ENCODE data around the gene PRDM15.

The PRDM15 gene

DNA sequence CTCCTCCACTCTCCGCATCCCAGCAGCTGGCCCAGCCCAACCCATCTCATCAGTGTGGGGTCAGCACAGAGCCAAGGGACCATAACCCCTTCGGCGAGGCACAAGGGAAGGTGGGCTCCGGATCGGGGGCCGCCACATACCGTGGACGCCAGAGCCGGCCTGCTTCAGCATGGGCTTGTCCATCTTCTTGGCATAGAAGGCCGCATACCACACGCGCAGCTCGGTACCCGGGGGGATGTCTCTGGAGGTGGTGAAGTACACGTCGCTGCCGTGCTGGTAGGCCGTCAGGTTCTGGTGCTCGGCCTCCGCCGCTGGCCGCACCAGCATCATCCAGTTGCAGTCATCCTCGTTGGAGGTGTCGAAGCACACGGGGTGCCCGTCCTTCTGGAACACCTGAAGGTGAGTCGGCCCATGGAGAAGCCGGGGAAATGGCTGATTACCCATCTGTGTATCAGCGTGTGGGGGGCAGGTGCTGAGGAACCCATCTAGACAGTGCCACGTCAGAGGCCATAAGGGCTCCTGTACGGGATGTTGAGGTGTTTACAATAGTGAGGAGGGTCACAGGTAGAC lies 24.6 kb downstream of the PRDM15 start:
- peaks cover 22 to 60% of the 10 kb centered on the region in 2 donors for H3K36me3 ChIP-seq (ENCODE audit: control insufficient read depth in 1 of 2, insufficient read depth in 2 of 2, low read length in 2 of 2)
- H3K9me3 ChIP-seq (ENCODE audit: control insufficient read depth in 1 of 2, low read length in 2 of 2), result no peaks in the 10 kb centered on the region
- H3K27me3 ChIP-seq (ENCODE audit: control insufficient read depth in 1 of 2, insufficient read depth in 2 of 2, low read length in 2 of 2), result no peaks in the 10 kb centered on the region
- no peak overlapping the region for H3K4me3 ChIP-seq (ENCODE audit: low read depth in 1 of 2, low read length in 2 of 2)
- no peak overlapping the region for H3K27ac ChIP-seq (ENCODE audit: low read depth, low read length)
- H3K4me1 ChIP-seq (ENCODE audit: control insufficient read depth in 1 of 2, insufficient read depth in 2 of 2, low read length in 2 of 2), result no peaks in the 10 kb centered on the region
- H3K9ac ChIP-seq (ENCODE audit: low read depth in 1 of 2, low read length in 2 of 2), result no peak overlapping the region

GRCh38 chr21:41852929-41853320 lies 26.2 kb downstream of the PRDM15 start:
- no peak overlapping the region for H3K27ac ChIP-seq (ENCODE audit: low read depth, low read length)
- H3K9ac ChIP-seq (ENCODE audit: low read depth in 1 of 2, low read length in 2 of 2), result no peak overlapping the region
- no peaks in the 10 kb centered on the region for H3K27me3 ChIP-seq (ENCODE audit: control insufficient read depth in 1 of 2, insufficient read depth in 2 of 2, low read length in 2 of 2)
- H3K9me3 ChIP-seq (ENCODE audit: control insufficient read depth in 1 of 2, low read length in 2 of 2), result no peaks in the 10 kb centered on the region
- H3K4me1 ChIP-seq (ENCODE audit: control insufficient read depth in 1 of 2, insufficient read depth in 2 of 2, low read length in 2 of 2), result no peaks in the 10 kb centered on the region
- H3K4me3 ChIP-seq (ENCODE audit: low read depth in 1 of 2, low read length in 2 of 2), result no peak overlapping the region
- peaks cover 18 to 52% of the 10 kb centered on the region in 2 donors for H3K36me3 ChIP-seq (ENCODE audit: control insufficient read depth in 1 of 2, insufficient read depth in 2 of 2, low read length in 2 of 2)

DNA sequence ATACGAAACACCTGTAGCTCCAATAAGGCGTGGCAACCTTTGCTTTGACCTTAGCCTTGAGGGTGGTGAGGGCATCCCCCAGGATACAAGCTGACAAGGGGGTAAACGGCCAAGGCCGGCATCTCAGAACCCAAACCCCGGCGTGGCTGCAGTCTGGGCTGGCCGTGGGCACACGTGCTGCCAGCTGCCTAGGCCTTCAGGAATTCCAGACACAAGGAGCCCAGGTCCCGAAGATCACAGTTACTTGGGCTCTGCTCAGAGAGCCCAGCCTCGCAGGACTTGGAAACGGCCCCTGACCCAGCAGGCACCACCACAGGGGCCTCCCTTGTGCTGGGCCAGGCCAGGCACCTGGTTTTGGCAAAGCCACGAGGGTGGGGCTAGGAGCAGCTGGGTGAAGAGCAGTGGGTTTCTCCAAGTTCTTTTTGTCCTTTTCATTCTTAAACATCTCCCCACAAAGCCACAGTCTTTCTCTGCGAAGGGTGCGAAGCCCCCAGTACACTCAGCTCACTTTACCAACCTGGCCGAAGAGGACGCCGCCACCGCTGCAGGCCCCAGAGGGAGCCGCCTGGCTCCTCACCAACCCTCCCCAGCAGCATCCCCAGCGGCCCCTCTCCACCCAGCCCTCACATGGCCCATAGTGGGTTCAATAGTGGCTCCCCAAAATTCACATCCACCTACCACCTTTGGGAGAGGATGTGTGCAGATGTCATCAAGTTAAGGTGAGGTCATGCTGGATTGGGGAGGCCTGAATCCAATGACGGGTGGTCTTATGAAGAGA lies 26.8 kb downstream of the PRDM15 start:
- Histone ChIP-seq H3K27ac (ENCODE audit: low read depth, low read length) (no peak overlapping the region), H3K4me3 (ENCODE audit: low read depth in 1 of 2, low read length in 2 of 2) (no peak overlapping the region), H3K9ac (ENCODE audit: low read depth in 1 of 2, low read length in 2 of 2) (no peak overlapping the region), H3K4me1 (ENCODE audit: control insufficient read depth in 1 of 2, insufficient read depth in 2 of 2, low read length in 2 of 2) (no peaks in the 10 kb centered on the region), H3K27me3 (ENCODE audit: control insufficient read depth in 1 of 2, insufficient read depth in 2 of 2, low read length in 2 of 2) (no peaks in the 10 kb centered on the region), H3K9me3 (ENCODE audit: control insufficient read depth in 1 of 2, low read length in 2 of 2) (no peaks in the 10 kb centered on the region), H3K36me3 (ENCODE audit: control insufficient read depth in 1 of 2, insufficient read depth in 2 of 2, low read length in 2 of 2) (peaks cover 18 to 46% of the 10 kb centered on the region in 2 donors)

DNA sequence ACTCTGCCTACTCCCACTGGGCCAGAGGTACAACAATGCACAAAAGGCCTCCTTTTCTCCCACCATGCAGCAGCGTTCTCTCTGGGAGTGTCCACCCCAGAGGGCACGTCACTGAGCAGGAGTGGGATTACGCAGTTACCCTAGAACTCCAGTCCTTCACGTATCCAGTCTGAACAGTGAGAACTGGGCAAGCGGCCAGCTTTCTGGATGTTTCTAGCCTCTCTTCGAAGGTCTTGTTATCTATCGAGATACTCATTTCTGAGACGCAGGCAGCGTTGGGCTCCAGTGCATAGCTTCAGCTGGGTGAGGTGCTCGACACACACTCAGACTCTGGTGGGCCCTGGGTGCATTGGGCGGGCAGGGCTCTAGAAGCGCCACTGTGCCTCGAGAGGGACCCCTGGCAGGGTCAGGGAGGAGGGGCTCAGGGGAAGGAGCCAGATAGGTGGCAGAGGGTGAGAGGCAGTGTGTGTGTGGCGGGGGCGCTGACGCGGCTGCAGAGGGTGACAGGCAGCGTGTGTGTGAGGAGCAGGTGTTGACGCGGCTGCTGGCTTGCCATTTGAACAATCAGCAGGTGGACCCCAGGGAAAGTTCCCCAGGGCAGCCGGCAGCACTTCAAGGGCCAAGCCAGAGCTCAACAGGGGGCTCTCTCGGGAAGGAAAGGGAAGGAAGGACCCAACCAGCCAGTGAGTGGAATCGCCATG lies 27.9 kb downstream of the PRDM15 start:
- Histone ChIP-seq H3K27ac (ENCODE audit: low read depth, low read length) (no peak overlapping the region), H3K9ac (ENCODE audit: low read depth in 1 of 2, low read length in 2 of 2) (no peak overlapping the region), H3K4me1 (ENCODE audit: control insufficient read depth in 1 of 2, insufficient read depth in 2 of 2, low read length in 2 of 2) (no peaks in the 10 kb centered on the region), H3K27me3 (ENCODE audit: control insufficient read depth in 1 of 2, insufficient read depth in 2 of 2, low read length in 2 of 2) (no peaks in the 10 kb centered on the region), H3K36me3 (ENCODE audit: control insufficient read depth in 1 of 2, insufficient read depth in 2 of 2, low read length in 2 of 2) (peaks cover 9 to 41% of the 10 kb centered on the region in 2 donors), H3K4me3 (ENCODE audit: low read depth in 1 of 2, low read length in 2 of 2) (no peak overlapping the region), H3K9me3 (ENCODE audit: control insufficient read depth in 1 of 2, low read length in 2 of 2) (no peaks in the 10 kb centered on the region)

- H3K27ac ChIP-seq (ENCODE audit: low read depth, low read length), result no peak overlapping the region
- H3K4me1 ChIP-seq (ENCODE audit: control insufficient read depth in 1 of 2, insufficient read depth in 2 of 2, low read length in 2 of 2), result no peaks in the 10 kb centered on the region
- H3K9ac ChIP-seq (ENCODE audit: low read depth in 1 of 2, low read length in 2 of 2), result no peak overlapping the region
- no peak overlapping the region for H3K4me3 ChIP-seq (ENCODE audit: low read depth in 1 of 2, low read length in 2 of 2)
- H3K36me3 ChIP-seq (ENCODE audit: control insufficient read depth in 1 of 2, insufficient read depth in 2 of 2, low read length in 2 of 2), result peaks cover 8 to 44% of the 10 kb centered on the region in 2 donors
- no peaks in the 10 kb centered on the region for H3K9me3 ChIP-seq (ENCODE audit: control insufficient read depth in 1 of 2, low read length in 2 of 2)
- H3K27me3 ChIP-seq (ENCODE audit: control insufficient read depth in 1 of 2, insufficient read depth in 2 of 2, low read length in 2 of 2), result no peaks in the 10 kb centered on the region
These were observed 29.1 kb downstream of the PRDM15 start for GRCh38 chr21:41850085-41850484.

DNA sequence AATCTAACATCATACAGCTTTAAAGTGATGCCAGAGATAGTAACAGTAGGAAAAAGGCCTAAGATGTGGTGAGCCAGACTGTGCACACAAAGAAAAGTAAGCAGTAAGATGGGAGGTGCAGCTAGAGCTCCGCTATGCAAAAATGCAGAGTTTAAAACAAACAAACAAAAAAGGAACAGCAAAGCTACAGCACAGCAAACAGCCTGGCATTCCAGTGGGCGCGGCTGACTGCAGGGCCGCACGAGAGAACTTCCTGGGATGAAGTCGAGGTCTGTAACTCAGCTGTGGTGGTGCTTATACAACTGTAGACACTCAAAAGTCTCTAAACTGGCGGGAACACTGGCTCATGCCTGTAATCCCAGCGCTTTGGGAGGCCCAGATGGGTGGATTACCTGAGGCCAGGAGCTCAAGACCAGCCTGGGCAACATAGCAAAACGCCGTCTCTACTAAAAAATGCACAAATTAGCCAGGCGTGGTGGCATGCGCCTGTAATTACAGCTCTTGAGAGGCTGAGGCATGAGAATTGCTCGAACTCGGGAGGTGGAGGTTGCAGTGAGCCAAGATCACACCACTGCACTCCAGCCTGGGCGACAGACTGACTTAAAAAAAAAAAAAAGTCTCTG lies 30.1 kb downstream of the PRDM15 start:
- Histone ChIP-seq H3K27ac (ENCODE audit: low read depth, low read length) (no peak overlapping the region), H3K9me3 (ENCODE audit: control insufficient read depth in 1 of 2, low read length in 2 of 2) (no peaks in the 10 kb centered on the region), H3K4me3 (ENCODE audit: low read depth in 1 of 2, low read length in 2 of 2) (no peak overlapping the region), H3K9ac (ENCODE audit: low read depth in 1 of 2, low read length in 2 of 2) (no peak overlapping the region), H3K36me3 (ENCODE audit: control insufficient read depth in 1 of 2, insufficient read depth in 2 of 2, low read length in 2 of 2) (peaks cover 1 to 36% of the 10 kb centered on the region in 2 donors), H3K4me1 (ENCODE audit: control insufficient read depth in 1 of 2, insufficient read depth in 2 of 2, low read length in 2 of 2) (no peaks in the 10 kb centered on the region), H3K27me3 (ENCODE audit: control insufficient read depth in 1 of 2, insufficient read depth in 2 of 2, low read length in 2 of 2) (no peaks in the 10 kb centered on the region)

GRCh38 chr21:41848533-41848932 lies 30.6 kb downstream of the PRDM15 start:
- Histone ChIP-seq H3K4me1 (ENCODE audit: control insufficient read depth in 1 of 2, insufficient read depth in 2 of 2, low read length in 2 of 2) (no peaks in the 10 kb centered on the region), H3K27ac (ENCODE audit: low read depth, low read length) (no peak overlapping the region), H3K27me3 (ENCODE audit: control insufficient read depth in 1 of 2, insufficient read depth in 2 of 2, low read length in 2 of 2) (no peaks in the 10 kb centered on the region), H3K9me3 (ENCODE audit: control insufficient read depth in 1 of 2, low read length in 2 of 2) (no peaks in the 10 kb centered on the region), H3K9ac (ENCODE audit: low read depth in 1 of 2, low read length in 2 of 2) (no peak overlapping the region), H3K36me3 (ENCODE audit: control insufficient read depth in 1 of 2, insufficient read depth in 2 of 2, low read length in 2 of 2) (peaks cover 0 to 30% of the 10 kb centered on the region in 2 donors), H3K4me3 (ENCODE audit: low read depth in 1 of 2, low read length in 2 of 2) (no peak overlapping the region)

- H3K27me3 ChIP-seq (ENCODE audit: control insufficient read depth in 1 of 2, insufficient read depth in 2 of 2, low read length in 2 of 2), result no peaks in the 10 kb centered on the region
- H3K27ac ChIP-seq (ENCODE audit: low read depth, low read length), result no peak overlapping the region
- no peaks in the 10 kb centered on the region for H3K4me1 ChIP-seq (ENCODE audit: control insufficient read depth in 1 of 2, insufficient read depth in 2 of 2, low read length in 2 of 2)
- no peaks in the 10 kb centered on the region for H3K9me3 ChIP-seq (ENCODE audit: control insufficient read depth in 1 of 2, low read length in 2 of 2)
- H3K36me3 ChIP-seq (ENCODE audit: control insufficient read depth in 1 of 2, insufficient read depth in 2 of 2, low read length in 2 of 2), result peaks cover 0 to 20% of the 10 kb centered on the region in 2 donors
- H3K9ac ChIP-seq (ENCODE audit: low read depth in 1 of 2, low read length in 2 of 2), result no peak overlapping the region
- no peak overlapping the region for H3K4me3 ChIP-seq (ENCODE audit: low read depth in 1 of 2, low read length in 2 of 2)
These were observed 31.9 kb downstream of the PRDM15 start for GRCh38 chr21:41847066-41847804.

DNA sequence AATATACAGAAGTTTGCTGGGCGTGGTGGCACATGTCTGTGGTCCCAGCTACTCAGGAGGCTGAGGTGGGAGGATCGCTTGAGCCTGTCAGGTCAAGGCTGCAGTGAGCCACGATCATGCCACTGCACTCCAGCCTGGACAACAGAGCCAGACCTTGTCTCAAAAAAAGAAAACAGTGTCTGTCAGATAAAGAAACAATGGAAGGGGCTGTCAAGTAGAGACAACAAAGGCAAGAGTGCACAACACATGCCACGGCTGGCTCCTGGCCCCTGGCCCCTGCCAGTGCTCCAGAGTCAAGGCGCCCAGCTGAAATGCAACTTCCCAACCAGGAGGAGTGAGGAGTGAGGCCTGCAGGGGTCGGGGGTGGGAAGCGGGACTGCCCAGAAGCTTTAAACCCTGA lies 32.6 kb downstream of the PRDM15 start:
- Histone ChIP-seq H3K36me3 (ENCODE audit: control insufficient read depth in 1 of 2, insufficient read depth in 2 of 2, low read length in 2 of 2) (peaks cover 0 to 15% of the 10 kb centered on the region in 2 donors), H3K9ac (ENCODE audit: low read depth in 1 of 2, low read length in 2 of 2) (no peak overlapping the region), H3K4me3 (ENCODE audit: low read depth in 1 of 2, low read length in 2 of 2) (no peak overlapping the region), H3K27me3 (ENCODE audit: control insufficient read depth in 1 of 2, insufficient read depth in 2 of 2, low read length in 2 of 2) (no peaks in the 10 kb centered on the region), H3K9me3 (ENCODE audit: control insufficient read depth in 1 of 2, low read length in 2 of 2) (no peaks in the 10 kb centered on the region), H3K27ac (ENCODE audit: low read depth, low read length) (no peak overlapping the region), H3K4me1 (ENCODE audit: control insufficient read depth in 1 of 2, insufficient read depth in 2 of 2, low read length in 2 of 2) (no peaks in the 10 kb centered on the region)
